ENCODE measurements around the gene MYO6.

DNA sequence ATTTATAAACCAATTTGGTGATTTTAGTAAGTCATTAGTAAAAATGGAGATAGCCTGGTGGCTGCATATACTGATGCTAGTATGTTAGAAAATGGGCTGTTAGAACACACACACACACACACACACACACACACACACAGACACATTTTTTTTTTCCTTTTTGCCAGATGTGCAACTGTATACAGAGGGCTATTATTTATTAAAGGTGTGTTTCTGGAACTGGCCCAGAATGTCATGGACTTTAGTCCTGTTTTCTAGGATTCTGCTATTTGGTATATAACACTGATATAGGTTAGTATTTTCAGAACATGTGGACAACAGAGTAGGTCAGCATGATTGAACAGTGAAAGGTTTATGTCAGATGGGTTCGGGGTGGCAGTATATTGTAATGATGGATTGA is 12.4 kb downstream of the MYO6 start:
- no peak for TF ChIP-seq ZNF274 (IDR thresholded peaks at IDR 0.05; ENCODE audit: low read depth, low read length)
- no peak for TF ChIP-seq YY1 (IDR thresholded peaks at IDR 0.05; ENCODE audit: insufficient read depth, insufficient read length)
